Measurements from ENCODE around the gene DDX39A. TPM values are rescaled to one million over a fixed set of nuclear protein-coding genes. Genes with fewer than 3 reads are reported as not detected.

Gene DDX39A
- total RNA-seq, 4 donors from 2014 or later = 59.2 to 144 (median 88.4) TPM

DNA sequence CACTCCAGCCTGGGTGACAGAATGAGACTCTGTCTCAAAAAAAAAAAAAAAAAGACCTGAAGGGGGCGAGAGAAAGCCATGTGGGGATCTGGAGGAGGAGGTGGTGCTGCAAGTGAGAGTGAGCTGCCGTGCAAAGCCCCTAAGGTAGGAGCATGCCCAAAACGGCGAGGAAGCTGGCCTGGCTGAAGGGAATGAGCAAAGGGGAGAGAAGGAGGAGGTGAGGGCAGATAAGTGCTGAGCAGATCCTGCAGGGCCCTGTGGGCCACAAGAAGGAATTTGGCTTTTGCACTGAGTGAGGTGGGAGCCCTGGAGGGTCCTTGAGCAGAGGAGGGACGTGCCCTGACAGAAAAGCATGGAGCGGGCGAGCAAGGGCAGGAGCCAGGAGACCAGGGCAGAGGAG lies 57.3 kb downstream of the DDX39A start:
- TF ChIP-seq, protein P1, sequence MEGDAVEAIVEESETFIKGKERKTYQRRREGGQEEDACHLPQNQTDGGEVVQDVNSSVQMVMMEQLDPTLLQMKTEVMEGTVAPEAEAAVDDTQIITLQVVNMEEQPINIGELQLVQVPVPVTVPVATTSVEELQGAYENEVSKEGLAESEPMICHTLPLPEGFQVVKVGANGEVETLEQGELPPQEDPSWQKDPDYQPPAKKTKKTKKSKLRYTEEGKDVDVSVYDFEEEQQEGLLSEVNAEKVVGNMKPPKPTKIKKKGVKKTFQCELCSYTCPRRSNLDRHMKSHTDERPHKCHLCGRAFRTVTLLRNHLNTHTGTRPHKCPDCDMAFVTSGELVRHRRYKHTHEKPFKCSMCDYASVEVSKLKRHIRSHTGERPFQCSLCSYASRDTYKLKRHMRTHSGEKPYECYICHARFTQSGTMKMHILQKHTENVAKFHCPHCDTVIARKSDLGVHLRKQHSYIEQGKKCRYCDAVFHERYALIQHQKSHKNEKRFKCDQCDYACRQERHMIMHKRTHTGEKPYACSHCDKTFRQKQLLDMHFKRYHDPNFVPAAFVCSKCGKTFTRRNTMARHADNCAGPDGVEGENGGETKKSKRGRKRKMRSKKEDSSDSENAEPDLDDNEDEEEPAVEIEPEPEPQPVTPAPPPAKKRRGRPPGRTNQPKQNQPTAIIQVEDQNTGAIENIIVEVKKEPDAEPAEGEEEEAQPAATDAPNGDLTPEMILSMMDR (IDR thresholded peaks at IDR 0.05) = peak in 1 of 6 experiments; percentile 12
- TF ChIP-seq POLR2A (IDR thresholded peaks at IDR 0.05) = no peak
- no peaks in the 10 kb centered on the region for H3K9me3 ChIP-seq
- intact Hi-C loops (cut with DNase I) = no loop called here
- H3K27me3 ChIP-seq = peaks cover 0 to 3% (median 0%) of the 10 kb centered on the region in 4 donors
- H3K4me3 ChIP-seq = no peak overlapping the region
- no peaks in the 10 kb centered on the region for H3K36me3 ChIP-seq
- DNase-seq = no peak
- peaks cover 0 to 40% (median 13%) of the 10 kb centered on the region in 3 donors for H3K4me1 ChIP-seq
- 48 to 49% methylated on average over 7 of the region's 7 CpGs for WGBS, 2 donors
- H3K27ac ChIP-seq = peak overlapping the region in 1 of 4 donors; percentile 13

Other genes with a start within 250 kb of the DDX39A start
- gene ADGRL1, start 213.2 kb downstream of the DDX39A start, total RNA-seq = 10 to 100 TPM in 2 of 4 donors, 1 to 10 TPM in 2; 6.2 to 21.5 (median 10.7) TPM
- 10 to 100 TPM in 2 of 4 donors, 1 to 10 TPM in 2; 5.6 to 23.7 (median 11.1) TPM for gene ADGRE5, start 37.9 kb downstream of the DDX39A start, total RNA-seq
- 10 to 100 TPM in 2 of 4 donors, 1 to 10 TPM in 2; 6.1 to 38.3 (median 21.0) TPM for gene PKN1, start 14.0 kb upstream of the DDX39A start, total RNA-seq
- 1 to 10 TPM in 1 of 4 donors, under 1 TPM in 2, not detected in 1; 0.31 to 1.3 (median 0.38) TPM for gene PTGER1, start 56.0 kb upstream of the DDX39A start, total RNA-seq
- 100 to 1,000 TPM; 147 to 432 (median 243) TPM for gene GIPC1, start 76.8 kb upstream of the DDX39A start, total RNA-seq
- gene DNAJB1, start 99.1 kb upstream of the DDX39A start, total RNA-seq = 100 to 1,000 TPM; 182 to 294 (median 224) TPM
- 100 to 1,000 TPM; 130 to 290 (median 190) TPM for gene TECR, start 110.3 kb upstream of the DDX39A start, total RNA-seq
- gene NDUFB7, start 152.7 kb upstream of the DDX39A start, total RNA-seq = 100 to 1,000 TPM; 262 to 379 (median 295) TPM
- gene CLEC17A, start 163.7 kb upstream of the DDX39A start, total RNA-seq = not detected

Data from esophagus squamous epithelium (tissue), 5 donors.